ENCODE measurements around the gene VPS41.

GRCh38 chr7:38773430-38773829, 135.6 kb downstream of the VPS41 start:
- TF ChIP-seq CTCF (IDR thresholded peaks at IDR 0.05) (no peak), POLR2AphosphoS5 (IDR thresholded peaks at IDR 0.05; ENCODE audit: low read depth, low read length) (no peak), REST (IDR thresholded peaks at IDR 0.05; ENCODE audit: low read depth, low read length) (no peak), YY1 (IDR thresholded peaks at IDR 0.05; ENCODE audit: low read depth) (no peak), FOXJ3 (CRISPR knock-in tag; IDR thresholded peaks at IDR 0.05) (no peak), RXRA (IDR thresholded peaks at IDR 0.05; ENCODE audit: borderline replicate concordance, low read depth) (no peak), RAD21 (IDR thresholded peaks at IDR 0.05; ENCODE audit: low read length) (no peak), MXI1 (IDR thresholded peaks at IDR 0.05; ENCODE audit: low read depth, low read length) (no peak), ZBTB33 (IDR thresholded peaks at IDR 0.05; ENCODE audit: borderline replicate concordance, low read depth) (no peak), GABPA (IDR thresholded peaks at IDR 0.05; ENCODE audit: low read depth) (no peak), TCF12 (IDR thresholded peaks at IDR 0.05) (no peak), EP300 (IDR thresholded peaks at IDR 0.05; ENCODE audit: borderline replicate concordance in 1 of 2, low read depth in 1 of 2, low read length in 1 of 2) (no peak), FOXM1 (IDR thresholded peaks at IDR 0.05; ENCODE audit: low read depth) (no peak)
